Measurements from ENCODE around the gene AARS1.

- TF ChIP-seq POLR2A (IDR thresholded peaks at IDR 0.05; ENCODE audit: low read depth, low read length) (no peak), POLR2AphosphoS5 (IDR thresholded peaks at IDR 0.05; ENCODE audit: low read depth, low read length) (no peak), TAF1 (IDR thresholded peaks at IDR 0.05; ENCODE audit: low read depth, low read length) (no peak), POU2F2 (IDR thresholded peaks at IDR 0.05; ENCODE audit: low read depth, low read length) (no peak), PAX5 (IDR thresholded peaks at IDR 0.05; ENCODE audit: insufficient read depth, low read length, severe bottlenecking) (no peak), SPI1 (IDR thresholded peaks at IDR 0.05; ENCODE audit: low read depth, low read length) (no peak)
Observed at GRCh38 chr16:70258946-70259345, 30.4 kb downstream of the AARS1 start.

All from GM12891 (cell line).